GM19463 (cell line): Measurements from ENCODE around the gene ESRRA.

Experiments used
- ATAC-seq: cut with Tn5 transposase; IDR thresholded peaks from one replicate; pipeline ENCODE4 v1.9.1; 2021; ENCODE audit warnings: mild to moderate bottlenecking, moderate library complexity; ENCODE audit not compliant: unreplicated experiment

ESRRA gene

DNA sequence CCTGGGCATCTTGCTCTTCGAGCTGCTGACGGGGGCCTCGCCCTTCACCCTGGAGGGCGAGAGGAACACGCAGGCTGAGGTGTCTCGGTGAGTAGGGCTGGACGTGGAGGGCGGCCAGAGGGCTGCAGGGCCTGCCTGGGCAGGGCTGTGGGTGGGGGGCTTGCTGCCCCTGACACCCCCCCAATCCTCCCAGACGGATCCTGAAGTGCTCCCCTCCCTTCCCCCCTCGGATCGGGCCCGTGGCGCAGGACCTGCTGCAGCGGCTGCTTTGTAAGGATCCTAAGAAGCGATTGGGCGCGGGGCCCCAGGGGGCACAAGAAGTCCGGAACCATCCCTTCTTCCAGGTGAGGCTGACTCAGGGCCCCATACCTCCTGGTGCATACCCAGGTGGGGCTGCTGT, 56.3 kb downstream of the ESRRA start:
- no peak for ATAC-seq

DNA sequence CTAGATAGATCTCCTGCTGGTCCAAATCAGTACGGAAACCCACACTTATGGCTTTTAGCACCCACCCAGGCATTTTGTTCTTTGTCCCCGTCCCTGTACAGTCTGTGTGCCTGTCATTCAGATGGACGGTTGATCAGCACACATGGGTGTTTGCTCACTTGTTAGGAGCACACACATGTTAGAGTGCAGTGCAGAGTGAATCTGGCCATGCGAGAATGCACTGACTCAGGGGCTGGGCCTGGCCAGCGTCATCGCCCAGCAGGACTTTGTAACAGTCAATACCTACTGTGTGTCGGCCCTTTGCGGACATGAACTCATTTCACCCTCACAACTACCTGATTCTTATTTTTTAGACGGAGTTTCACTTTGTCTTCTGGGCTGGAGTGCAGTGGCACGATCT, 57.0 kb downstream of the ESRRA start:
- ATAC-seq = no peak

DNA sequence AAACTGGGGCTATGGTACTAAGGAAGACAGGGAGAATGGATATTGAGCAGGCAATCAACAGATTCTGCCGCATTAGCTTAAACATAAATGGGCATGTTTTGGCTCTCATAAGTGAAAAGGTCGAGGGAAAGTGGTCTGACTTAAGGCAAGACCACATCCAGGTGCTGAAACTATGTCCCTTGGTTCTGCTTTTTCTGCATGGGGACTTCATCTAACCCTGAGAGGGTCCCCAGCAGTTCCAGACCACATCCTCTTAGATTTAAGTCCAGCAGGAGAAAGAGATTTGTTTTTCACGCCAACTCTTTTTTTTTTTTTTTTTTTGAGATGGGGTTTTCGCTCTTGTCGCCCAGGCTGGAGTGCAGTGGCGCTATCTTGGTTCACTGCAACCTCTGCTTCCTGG, 59.1 kb downstream of the ESRRA start:
- no peak for ATAC-seq

DNA sequence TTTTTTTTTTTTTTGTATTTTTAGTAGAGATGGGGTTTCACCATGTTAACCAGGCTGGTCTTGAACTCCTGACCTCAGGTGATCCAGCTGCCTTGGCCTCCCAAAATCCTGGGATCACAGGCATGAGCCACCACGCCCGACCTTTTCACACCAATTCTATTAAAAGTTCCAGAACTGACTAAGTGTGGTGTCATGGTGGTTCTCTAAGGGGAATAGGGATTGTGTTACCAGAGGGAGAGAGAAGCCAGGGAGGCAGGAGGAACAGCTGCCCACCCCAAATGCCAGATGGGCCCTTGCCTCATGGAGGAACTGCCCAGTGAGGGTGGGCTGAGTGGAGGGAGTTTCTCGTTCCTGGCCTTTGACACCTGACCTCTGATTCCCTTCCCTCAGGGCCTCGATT, 59.6 kb downstream of the ESRRA start:
- no peak for ATAC-seq
